ENCODE results near the gene CCDC172.
A peak's percentile ranks its signal among the peaks of the same experiment; 100 is the strongest.
"Not testable (repeated sequence)": the region's sequence is repeated elsewhere in the genome, so short reads cannot be mapped to it uniquely, and the experiment has no call there.

Gene CCDC172

GRCh38 chr10:116352125-116352524 is 27.9 kb downstream of the CCDC172 start:
- DNase-seq = no peak

GRCh38 chr10:116353817-116354216 is 29.6 kb downstream of the CCDC172 start:
- no peak for DNase-seq

GRCh38 chr10:116355341-116355740 is 31.1 kb downstream of the CCDC172 start:
- DNase-seq = no peak

- DNase-seq = no peak
Observed at GRCh38 chr10:116356833-116357232, 32.6 kb downstream of the CCDC172 start.

- no peak for DNase-seq
Observed at GRCh38 chr10:116364868-116365267, 40.6 kb downstream of the CCDC172 start.

- no peak for DNase-seq
Observed at GRCh38 chr10:116371737-116372136, 47.5 kb downstream of the CCDC172 start.

- no peak for DNase-seq
Observed at GRCh38 chr10:116382290-116382689, 58.0 kb downstream of the CCDC172 start.

GRCh38 chr10:116385311-116385710 is 61.1 kb downstream of the CCDC172 start:
- DNase-seq = no peak

GRCh38 chr10:116385994-116386809 is 62.0 kb downstream of the CCDC172 start:
- DNase-seq = peak; percentile 11

GRCh38 chr10:116393246-116393831 is 69.1 kb downstream of the CCDC172 start:
- DNase-seq = not testable (repeated sequence)

- DNase-seq = no peak
Observed at GRCh38 chr10:116395223-116395985, 71.2 kb downstream of the CCDC172 start.

- DNase-seq = no peak
Observed at GRCh38 chr10:116398224-116398623, 74.0 kb downstream of the CCDC172 start.

- DNase-seq = no peak
Observed at GRCh38 chr10:116402858-116403257, 78.6 kb downstream of the CCDC172 start.

GRCh38 chr10:116403740-116404250 is 79.5 kb downstream of the CCDC172 start:
- no peak for DNase-seq

GRCh38 chr10:116408719-116409118 is 84.5 kb downstream of the CCDC172 start:
- no peak for DNase-seq

GRCh38 chr10:116410351-116410750 is 86.1 kb downstream of the CCDC172 start:
- no peak for DNase-seq

GRCh38 chr10:116417821-116418220 is 93.6 kb downstream of the CCDC172 start:
- DNase-seq = no peak

- no peak for DNase-seq
Observed at GRCh38 chr10:116418389-116418788, 94.1 kb downstream of the CCDC172 start.

- DNase-seq = no peak
Observed at GRCh38 chr10:116421815-116422214, 97.6 kb downstream of the CCDC172 start.

- no peak for DNase-seq
Observed at GRCh38 chr10:116427671-116428070, 103.4 kb downstream of the CCDC172 start, which contains the start of gene PNLIPRP3. Gene PNLIPRP3 (plus strand): TSS chr10:116427847. CDS start chr10:116428013, 166 bp downstream.

- DNase-seq = no peak
Observed at GRCh38 chr10:116429288-116429977, 105.2 kb downstream of the CCDC172 start.
